ENCODE results near the gene IL17RA. TPM values are rescaled to one million over a fixed set of nuclear protein-coding genes. Genes with fewer than 3 reads are reported as not detected.

Gene IL17RA
- total and polyA plus RNA-seq, 2 experiments from 2014 or later = 13.9 to 18.3 TPM

DNA sequence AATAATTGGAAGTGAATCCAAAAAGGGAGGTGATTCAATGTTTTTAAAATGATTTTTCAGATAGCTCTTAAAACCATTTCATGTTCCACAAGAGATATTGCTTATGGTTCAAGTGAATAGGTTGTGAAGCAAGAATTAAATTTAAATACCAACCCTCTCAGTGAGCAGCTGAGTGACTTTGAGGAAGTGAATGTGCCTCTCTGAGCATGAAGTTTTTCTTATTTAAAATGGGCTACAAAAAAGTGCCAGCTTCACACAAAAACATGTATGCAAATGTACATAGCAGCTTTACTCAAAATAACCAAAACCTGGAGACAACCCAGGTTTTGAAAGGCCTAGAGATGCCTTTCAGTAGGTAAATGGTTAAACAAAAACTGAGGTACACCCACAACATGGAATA is 41.3 kb upstream of the IL17RA start:
- H3K36me3 ChIP-seq (ENCODE audit: low read depth) = no peaks in the 10 kb centered on the region; the same call in 1 of the 2 replicates
- peaks cover 50% of the 10 kb centered on the region for H3K79me2 ChIP-seq (ENCODE audit: insufficient read depth)

DNA sequence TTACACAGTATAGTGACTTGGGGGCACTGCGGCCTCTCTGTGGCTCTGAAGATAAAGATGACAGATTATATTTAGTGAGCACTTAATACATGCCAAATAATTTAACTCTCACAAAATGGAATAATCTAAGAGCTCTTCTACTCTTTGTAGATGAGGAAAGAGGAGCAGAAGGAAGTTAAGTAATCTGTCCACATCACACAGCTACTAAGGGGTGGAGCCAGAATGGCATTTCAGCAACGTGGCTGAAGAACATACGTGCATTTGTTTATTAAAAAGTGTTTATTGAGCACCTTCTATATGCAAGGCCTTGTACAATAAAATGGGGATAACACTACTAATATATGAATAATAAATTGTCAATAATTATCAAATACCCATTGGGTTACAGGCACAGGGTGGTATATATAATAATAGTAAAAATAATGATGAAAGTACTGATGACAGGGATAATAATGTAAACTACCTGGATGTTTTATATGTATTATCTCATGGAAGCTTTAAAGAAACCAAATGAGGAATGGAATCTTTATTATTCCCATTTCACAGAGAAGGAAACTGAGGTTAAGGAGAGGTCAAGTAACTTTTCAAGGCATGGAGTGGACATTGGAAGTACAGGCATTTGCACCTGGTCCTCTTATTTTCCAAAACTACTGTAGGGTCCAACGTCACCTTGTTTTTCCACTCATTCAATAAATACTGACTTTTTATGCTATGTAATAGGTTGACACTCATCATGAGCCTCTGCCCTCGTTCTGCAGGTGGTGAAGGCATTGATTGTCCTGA is 38.0 kb upstream of the IL17RA start:
- Histone ChIP-seq H3K4me1 (ENCODE audit: insufficient read depth) (no peaks in the 10 kb centered on the region), H3K4me2 (ENCODE audit: unreplicated experiment) (no peak overlapping the region), H3K9me2 (ENCODE audit: insufficient read depth) (no peaks in the 10 kb centered on the region), H3K36me3 (ENCODE audit: low read depth) (no peaks in the 10 kb centered on the region; the same call in 1 of the 2 replicates), H3K27ac (no peak overlapping the region), H3K27me3 (replicated peaks; ENCODE audit: insufficient read depth) (peaks cover 5% of the 10 kb centered on the region; the same call in 1 of the 2 replicates), H3K4me3 (no peak overlapping the region), H3K9me3 (ENCODE audit: low read depth) (no peaks in the 10 kb centered on the region), H3K9ac (no peak overlapping the region), H3K79me2 (ENCODE audit: insufficient read depth) (peaks cover 20% of the 10 kb centered on the region), H4K20me1 (ENCODE audit: insufficient read depth) (no peaks in the 10 kb centered on the region), H3F3A (ENCODE audit: insufficient read depth) (no peaks in the 10 kb centered on the region), H2AFZ (no peak overlapping the region)
- TF ChIP-seq EZH2phosphoT487 (IDR thresholded peaks at IDR 0.05; ENCODE audit: insufficient read depth, low read depth) (no peak), EZH2 (IDR thresholded peaks at IDR 0.05; ENCODE audit: insufficient read depth, poor library complexity, severe bottlenecking) (no peak)
- 53 to 55% methylated on average over 5 of the region's 5 CpGs for WGBS, 2 experiments (ENCODE audit: low coverage in 1 of 2, low lambda C conversion rate in 2 of 2, missing lambda C conversion rate in 2 of 2)
- DNase-seq = no peak
- in situ Hi-C loops (cut with MboI) = no loop called here

More for the DNA sequence above, 41.3 kb upstream of the IL17RA start:
- no peaks in the 10 kb centered on the region for H4K20me1 ChIP-seq (ENCODE audit: insufficient read depth)
- DNase-seq = no peak
- no peak overlapping the region for H3K4me2 ChIP-seq (ENCODE audit: unreplicated experiment)
- H3K27ac ChIP-seq = no peak overlapping the region
- H3K4me1 ChIP-seq (ENCODE audit: insufficient read depth) = no peaks in the 10 kb centered on the region
- H3K9me2 ChIP-seq (ENCODE audit: insufficient read depth) = no peaks in the 10 kb centered on the region
- H3F3A ChIP-seq (ENCODE audit: insufficient read depth) = no peaks in the 10 kb centered on the region
- no peak for TF ChIP-seq EZH2 (IDR thresholded peaks at IDR 0.05; ENCODE audit: insufficient read depth, poor library complexity, severe bottlenecking)
- no peak for TF ChIP-seq EZH2phosphoT487 (IDR thresholded peaks at IDR 0.05; ENCODE audit: insufficient read depth, low read depth)
- peaks cover 5% of the 10 kb centered on the region; the same call in 1 of the 2 replicates for H3K27me3 ChIP-seq (replicated peaks; ENCODE audit: insufficient read depth)
- H3K4me3 ChIP-seq = no peak overlapping the region
- H3K9ac ChIP-seq = no peak overlapping the region
- in situ Hi-C loops (cut with MboI) = no loop called here
- no peak overlapping the region for H2AFZ ChIP-seq
- no peaks in the 10 kb centered on the region for H3K9me3 ChIP-seq (ENCODE audit: low read depth)

DNA sequence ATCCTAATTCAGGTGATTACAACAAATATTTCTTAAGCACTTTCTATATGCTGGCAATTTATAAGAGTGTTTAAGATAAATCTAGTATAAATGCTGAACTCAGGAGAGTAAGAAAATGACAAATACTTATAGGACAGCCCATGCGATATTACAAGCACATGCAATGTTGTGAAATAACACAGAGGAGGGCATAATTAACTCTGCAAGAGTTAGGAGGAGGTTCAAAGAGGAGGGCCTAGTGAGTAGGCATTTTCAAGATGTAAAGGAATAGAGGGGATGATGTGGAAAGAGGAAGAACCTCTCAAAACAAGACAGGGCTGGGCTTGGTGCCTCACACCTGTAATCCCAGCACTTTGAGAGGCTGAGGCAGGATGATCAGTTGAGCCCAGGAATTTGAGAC is 37.1 kb upstream of the IL17RA start:
- Histone ChIP-seq H3K27ac (no peak overlapping the region), H2AFZ (no peak overlapping the region), H3K36me3 (ENCODE audit: low read depth) (no peaks in the 10 kb centered on the region; the same call in 1 of the 2 replicates), H3K4me1 (ENCODE audit: insufficient read depth) (no peaks in the 10 kb centered on the region), H3F3A (ENCODE audit: insufficient read depth) (no peaks in the 10 kb centered on the region), H3K9me3 (ENCODE audit: low read depth) (no peaks in the 10 kb centered on the region), H3K4me3 (no peak overlapping the region), H3K4me2 (ENCODE audit: unreplicated experiment) (no peak overlapping the region), H3K27me3 (replicated peaks; ENCODE audit: insufficient read depth) (peaks cover 5% of the 10 kb centered on the region; the same call in 1 of the 2 replicates), H3K9ac (no peak overlapping the region), H3K79me2 (ENCODE audit: insufficient read depth) (peaks cover 11% of the 10 kb centered on the region), H4K20me1 (ENCODE audit: insufficient read depth) (no peaks in the 10 kb centered on the region), H3K9me2 (ENCODE audit: insufficient read depth) (no peaks in the 10 kb centered on the region)
- no peak for DNase-seq
- 36 to 54% methylated on average over 1 of the region's 1 CpG for WGBS, 2 experiments (ENCODE audit: low coverage in 1 of 2, low lambda C conversion rate in 2 of 2, missing lambda C conversion rate in 2 of 2)
- in situ Hi-C loops (cut with MboI) = no loop called here
- TF ChIP-seq EZH2 (IDR thresholded peaks at IDR 0.05; ENCODE audit: insufficient read depth, poor library complexity, severe bottlenecking) = no peak
- no peak for TF ChIP-seq EZH2phosphoT487 (IDR thresholded peaks at IDR 0.05; ENCODE audit: insufficient read depth, low read depth)

DNA sequence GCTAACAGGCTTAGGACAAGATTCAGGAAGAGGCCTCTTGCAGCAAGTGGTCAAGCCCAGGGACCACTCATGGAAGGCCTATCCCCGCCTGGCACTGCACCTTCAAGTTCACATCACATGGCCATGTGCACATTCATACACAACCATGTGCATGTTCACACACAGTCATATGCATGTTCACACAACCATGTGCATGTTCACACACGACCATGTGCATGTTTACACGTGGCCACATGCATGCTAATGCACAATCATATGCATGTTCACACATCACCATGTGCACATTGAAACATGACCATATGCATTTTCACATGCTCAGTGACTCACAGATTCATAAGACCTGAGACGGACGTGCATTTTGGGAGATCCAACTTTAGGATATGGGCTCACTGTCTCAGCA is 28.7 kb upstream of the IL17RA start:
- in situ Hi-C loops (cut with MboI) = loop anchor here (10.0 kb wide), 1 partner anchor 131 kb away; no protein-coding TSS in a partner anchor
- no peaks in the 10 kb centered on the region for H4K20me1 ChIP-seq (ENCODE audit: insufficient read depth)
- H3K4me3 ChIP-seq = no peak overlapping the region
- H3K79me2 ChIP-seq (ENCODE audit: insufficient read depth) = no peaks in the 10 kb centered on the region
- H3K4me2 ChIP-seq (ENCODE audit: unreplicated experiment) = no peak overlapping the region
- no peak for TF ChIP-seq EZH2 (IDR thresholded peaks at IDR 0.05; ENCODE audit: insufficient read depth, poor library complexity, severe bottlenecking)
- no peak for TF ChIP-seq EZH2phosphoT487 (IDR thresholded peaks at IDR 0.05; ENCODE audit: insufficient read depth, low read depth)
- no peaks in the 10 kb centered on the region for H3F3A ChIP-seq (ENCODE audit: insufficient read depth)
- WGBS, 2 experiments (ENCODE audit: low coverage in 1 of 2, low lambda C conversion rate in 2 of 2, missing lambda C conversion rate in 2 of 2) = 53 to 54% methylated on average over 5 of the region's 5 CpGs
- H3K9me3 ChIP-seq (ENCODE audit: low read depth) = no peaks in the 10 kb centered on the region
- no peaks in the 10 kb centered on the region for H3K4me1 ChIP-seq (ENCODE audit: insufficient read depth)
- H3K9me2 ChIP-seq (ENCODE audit: insufficient read depth) = no peaks in the 10 kb centered on the region
- no peaks in the 10 kb centered on the region for H3K36me3 ChIP-seq (ENCODE audit: low read depth)
- no peak overlapping the region for H2AFZ ChIP-seq
- H3K9ac ChIP-seq = no peak overlapping the region
- H3K27me3 ChIP-seq (replicated peaks; ENCODE audit: insufficient read depth) = no peaks in the 10 kb centered on the region
- no peak for DNase-seq
- H3K27ac ChIP-seq = no peak overlapping the region

Measured in GM23248 (cell line).